Stimulated activated CD8-positive, alpha-beta memory T cell treated with anti-CD3 and anti-CD28 coated beads, Interleukin-7, amount 100 ng/mL, for 1 hour (primary cell): ENCODE results near the gene TMEM132C.

Experiments
- DNase-seq, 2 donors: peaks; one replicate each; pipeline ENCODE4 v3.0.0-alpha.2; 2020; ENCODE audit warnings: low read depth in 2 of 2

TMEM132C gene

GRCh38 chr12:128288357-128288756 lies 21.4 kb downstream of the TMEM132C start:
- DNase-seq, result no peak

- DNase-seq, result no peak
Observed at GRCh38 chr12:128288896-128289295, 21.9 kb downstream of the TMEM132C start.

GRCh38 chr12:128290938-128291337 lies 24.0 kb downstream of the TMEM132C start:
- DNase-seq, result no peak

GRCh38 chr12:128298091-128298748 lies 31.2 kb downstream of the TMEM132C start:
- no peak for DNase-seq

GRCh38 chr12:128305336-128305892 lies 38.4 kb downstream of the TMEM132C start:
- no peak for DNase-seq

GRCh38 chr12:128307791-128308190 lies 40.8 kb downstream of the TMEM132C start:
- no peak for DNase-seq

- no peak for DNase-seq
Observed at GRCh38 chr12:128312661-128313060, 45.7 kb downstream of the TMEM132C start.

- DNase-seq, result no peak
Observed at GRCh38 chr12:128313931-128314330, 47.0 kb downstream of the TMEM132C start.

- no peak for DNase-seq
Observed at GRCh38 chr12:128314611-128315010, 47.6 kb downstream of the TMEM132C start.

GRCh38 chr12:128316078-128316477 lies 49.1 kb downstream of the TMEM132C start:
- no peak for DNase-seq

- DNase-seq, result no peak
Observed at GRCh38 chr12:128316973-128317526, 50.1 kb downstream of the TMEM132C start.

GRCh38 chr12:128318341-128318740 lies 51.4 kb downstream of the TMEM132C start:
- DNase-seq, result no peak

GRCh38 chr12:128318946-128319345 lies 52.0 kb downstream of the TMEM132C start:
- DNase-seq, result no peak

GRCh38 chr12:128322341-128322740 lies 55.4 kb downstream of the TMEM132C start:
- no peak for DNase-seq

GRCh38 chr12:128323145-128323920 lies 56.4 kb downstream of the TMEM132C start:
- no peak for DNase-seq

- no peak for DNase-seq
Observed at GRCh38 chr12:128325646-128326045, 58.7 kb downstream of the TMEM132C start.

GRCh38 chr12:128326406-128326805 lies 59.4 kb downstream of the TMEM132C start:
- no peak for DNase-seq

GRCh38 chr12:128328961-128329360 lies 62.0 kb downstream of the TMEM132C start:
- no peak for DNase-seq

- no peak for DNase-seq
Observed at GRCh38 chr12:128336204-128337070, 69.5 kb downstream of the TMEM132C start.

GRCh38 chr12:128337071-128337345 lies 70.0 kb downstream of the TMEM132C start:
- DNase-seq, result no peak

- no peak for DNase-seq
Observed at GRCh38 chr12:128337431-128338170, 70.6 kb downstream of the TMEM132C start.
